Osteoblast (primary cell): ENCODE measurements around the gene KANK2. TPM values are rescaled to one million over a fixed set of nuclear protein-coding genes. Genes with fewer than 3 reads are reported as not detected.
"Not testable (repeated sequence)": the region's sequence is repeated elsewhere in the genome, so short reads cannot be mapped to it uniquely, and the experiment has no call there.

Experiments
- DNase-seq: peaks from one replicate; pipeline ENCODE4 v3.0.0; 2011; ENCODE audit warnings: low spot score, mixed read lengths; ENCODE audit not compliant: insufficient read length; ENCODE audit errors: missing footprints
- H2AFZ ChIP-seq: 2 replicates; pipeline ENCODE4 v1.6.0; 2011; ENCODE audit warnings: mild to moderate bottlenecking, low read length
- H3K27ac ChIP-seq: 2 replicates; pipeline ENCODE4 v1.5.1; 2011; ENCODE audit warnings: mild to moderate bottlenecking, low read depth, low read length, moderate library complexity
- H3K27me3 ChIP-seq: 2 replicates; pipeline ENCODE4 v1.6.0; 2012; ENCODE audit warnings: mild to moderate bottlenecking, control low read depth, inconsistent platforms, low read length, moderate library complexity; ENCODE audit not compliant: insufficient read depth
- H3K36me3 ChIP-seq: 2 replicates; pipeline ENCODE4 v1.5.1; 2011; ENCODE audit warnings: mild to moderate bottlenecking, low read length, control low read depth, moderate library complexity; ENCODE audit not compliant: insufficient read depth
- H3K4me1 ChIP-seq: 2 replicates; pipeline ENCODE4 v1.5.1; 2011; ENCODE audit warnings: mild to moderate bottlenecking, low read length, control low read depth, moderate library complexity; ENCODE audit not compliant: insufficient read depth
- H3K4me2 ChIP-seq: 2 replicates; pipeline ENCODE4 v1.6.0; 2011; ENCODE audit warnings: mild to moderate bottlenecking, low read length; ENCODE audit not compliant: insufficient read depth
- H3K4me3 ChIP-seq: fragments of 200-600 bp; sonication (generic); 3 replicates; pipeline ENCODE4 v1.5.1; 2012; ENCODE audit warnings: mild to moderate bottlenecking, low read length, inconsistent platforms; ENCODE audit not compliant: insufficient read depth
- H3K79me2 ChIP-seq: 2 replicates; pipeline ENCODE4 v1.6.0; 2012; ENCODE audit warnings: mild to moderate bottlenecking, low read length, control low read depth, inconsistent platforms; ENCODE audit not compliant: insufficient read depth
- H3K9me3 ChIP-seq: 2 replicates; pipeline ENCODE4 v1.5.1; 2011; ENCODE audit warnings: low read depth, low read length, control low read depth
- H4K20me1 ChIP-seq: 2 replicates; pipeline ENCODE4 v1.6.0; 2012; ENCODE audit warnings: mild to moderate bottlenecking, low read length, control low read depth; ENCODE audit not compliant: insufficient read depth
- total RNA-seq: library from RNA; depleted of rRNA; stranded (reverse); fragments of >200 nt; gene quantifications from 2 replicates; pipeline ENCODE4 v1.2.3, GENCODE V29; 2012
- TF ChIP-seq, protein P1 (sequence below): IDR thresholded peaks from 2 replicates; pipeline ENCODE4 v1.5.1; 2011; ENCODE audit warnings: mild to moderate bottlenecking, low read depth, low read length, moderate library complexity; ENCODE audit errors: extremely low read depth

Gene KANK2
- total RNA-seq, 1 donor = 295 TPM

DNA sequence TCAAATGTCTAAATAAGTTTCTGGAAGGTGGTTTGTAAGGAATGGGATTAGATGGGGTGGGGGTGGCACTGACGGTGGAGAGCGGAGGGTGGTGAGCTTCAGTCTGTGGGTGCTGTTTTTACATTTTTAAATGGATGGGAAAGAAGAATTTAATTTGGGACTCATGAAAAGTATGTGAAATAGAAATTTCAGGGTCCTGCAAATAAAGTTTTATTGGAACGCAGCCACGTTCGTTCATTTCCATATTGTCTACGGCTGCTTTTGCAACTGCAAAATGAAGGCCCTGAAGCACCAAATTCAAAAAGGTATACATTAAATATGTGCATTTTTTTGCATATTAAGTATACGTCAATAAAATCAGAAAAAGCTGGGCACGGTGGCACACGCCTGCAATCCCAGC lies 9.9 kb downstream of the KANK2 start:
- Histone ChIP-seq H3K4me2 (no peak overlapping the region), H4K20me1 (peaks cover 12% of the 10 kb centered on the region), H3K36me3 (peaks cover 74% of the 10 kb centered on the region), H3K27me3 (no peaks in the 10 kb centered on the region), H2AFZ (no peak overlapping the region), H3K79me2 (peaks cover 81% of the 10 kb centered on the region), H3K4me1 (peaks cover 14% of the 10 kb centered on the region), H3K27ac (no peak overlapping the region), H3K4me3 (no peak overlapping the region), H3K9me3 (no peaks in the 10 kb centered on the region)
- peak; percentile 62 for DNase-seq
- TF ChIP-seq, protein P1, sequence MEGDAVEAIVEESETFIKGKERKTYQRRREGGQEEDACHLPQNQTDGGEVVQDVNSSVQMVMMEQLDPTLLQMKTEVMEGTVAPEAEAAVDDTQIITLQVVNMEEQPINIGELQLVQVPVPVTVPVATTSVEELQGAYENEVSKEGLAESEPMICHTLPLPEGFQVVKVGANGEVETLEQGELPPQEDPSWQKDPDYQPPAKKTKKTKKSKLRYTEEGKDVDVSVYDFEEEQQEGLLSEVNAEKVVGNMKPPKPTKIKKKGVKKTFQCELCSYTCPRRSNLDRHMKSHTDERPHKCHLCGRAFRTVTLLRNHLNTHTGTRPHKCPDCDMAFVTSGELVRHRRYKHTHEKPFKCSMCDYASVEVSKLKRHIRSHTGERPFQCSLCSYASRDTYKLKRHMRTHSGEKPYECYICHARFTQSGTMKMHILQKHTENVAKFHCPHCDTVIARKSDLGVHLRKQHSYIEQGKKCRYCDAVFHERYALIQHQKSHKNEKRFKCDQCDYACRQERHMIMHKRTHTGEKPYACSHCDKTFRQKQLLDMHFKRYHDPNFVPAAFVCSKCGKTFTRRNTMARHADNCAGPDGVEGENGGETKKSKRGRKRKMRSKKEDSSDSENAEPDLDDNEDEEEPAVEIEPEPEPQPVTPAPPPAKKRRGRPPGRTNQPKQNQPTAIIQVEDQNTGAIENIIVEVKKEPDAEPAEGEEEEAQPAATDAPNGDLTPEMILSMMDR = no peak

DNA sequence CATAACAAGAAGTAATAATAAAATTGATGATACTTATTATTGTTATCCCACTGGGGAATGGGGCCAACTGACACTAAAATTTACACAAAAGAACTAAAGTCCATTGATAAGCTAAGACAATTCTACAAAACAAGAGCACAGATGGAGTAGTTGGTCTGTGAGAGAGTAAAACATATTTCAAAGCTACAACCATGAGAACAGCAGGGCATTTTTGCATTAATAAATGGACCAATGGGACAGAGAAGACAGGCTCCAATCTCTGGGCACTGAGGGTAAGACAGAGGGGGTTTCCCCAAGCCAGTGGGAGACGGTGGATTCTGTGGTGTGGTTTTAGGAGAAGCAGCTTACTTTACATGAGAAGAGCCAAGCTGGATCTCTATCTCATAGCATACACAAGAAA lies 14.4 kb downstream of the KANK2 start:
- no peaks in the 10 kb centered on the region for H3K27me3 ChIP-seq
- H3K4me2 ChIP-seq = no peak overlapping the region
- H3K4me3 ChIP-seq = no peak overlapping the region
- H3K27ac ChIP-seq = no peak overlapping the region
- TF ChIP-seq, protein P1 = no peak
- no peaks in the 10 kb centered on the region for H3K9me3 ChIP-seq
- H3K36me3 ChIP-seq = peaks cover 54% of the 10 kb centered on the region
- H4K20me1 ChIP-seq = no peaks in the 10 kb centered on the region
- DNase-seq = no peak
- H2AFZ ChIP-seq = no peak overlapping the region
- peaks cover 16% of the 10 kb centered on the region for H3K4me1 ChIP-seq
- peaks cover 71% of the 10 kb centered on the region for H3K79me2 ChIP-seq

DNA sequence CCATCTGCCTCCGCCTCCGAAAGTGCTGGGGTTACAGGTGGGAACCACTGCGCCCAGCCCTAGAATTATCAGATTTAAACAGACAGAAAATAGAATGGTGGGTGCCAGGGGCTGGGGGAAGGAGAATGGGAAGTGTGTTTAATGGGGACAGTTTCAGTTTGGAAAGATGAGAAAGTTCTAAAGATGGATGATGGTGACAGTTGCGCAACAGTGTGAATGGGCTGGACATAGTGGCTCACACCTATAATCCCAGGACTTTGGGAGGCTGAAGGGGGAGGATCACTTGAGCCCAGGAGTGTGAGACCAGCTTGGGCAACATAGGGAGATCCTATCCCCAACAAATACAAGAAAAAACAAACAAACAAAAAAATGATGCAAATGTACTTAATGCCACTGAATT lies 15.9 kb downstream of the KANK2 start:
- Histone ChIP-seq H3K4me2 (no peak overlapping the region), H3K36me3 (peaks cover 56% of the 10 kb centered on the region), H3K79me2 (peaks cover 57% of the 10 kb centered on the region), H3K4me1 (peaks cover 16% of the 10 kb centered on the region), H3K9me3 (no peaks in the 10 kb centered on the region), H3K27ac (no peak overlapping the region), H3K4me3 (no peak overlapping the region), H4K20me1 (no peaks in the 10 kb centered on the region), H3K27me3 (no peaks in the 10 kb centered on the region), H2AFZ (no peak overlapping the region)
- TF ChIP-seq, protein P1 = no peak
- no peak for DNase-seq

DNA sequence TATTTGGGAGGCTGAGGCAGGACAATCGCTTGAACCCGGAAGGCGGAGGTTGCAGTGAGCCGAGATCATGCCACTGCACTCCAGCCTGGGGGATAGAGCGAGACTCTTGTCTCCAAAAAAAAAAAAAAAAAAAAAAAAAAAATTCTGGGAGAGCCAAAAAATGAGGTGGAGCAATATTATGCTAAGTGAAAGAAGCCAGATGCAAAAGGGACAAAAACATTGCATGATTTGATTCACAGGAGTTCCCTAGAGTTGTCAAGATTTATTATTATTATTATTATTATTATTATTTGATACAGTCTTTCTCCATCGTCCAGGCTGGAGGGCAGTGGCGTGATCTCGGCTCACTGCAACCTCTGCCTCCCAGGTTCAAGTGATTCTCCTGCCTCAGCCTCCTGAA lies 16.4 kb downstream of the KANK2 start:
- Histone ChIP-seq H3K79me2 (peaks cover 55% of the 10 kb centered on the region), H3K4me1 (peaks cover 16% of the 10 kb centered on the region), H3K36me3 (peaks cover 55% of the 10 kb centered on the region)
- not testable (repeated sequence) for H3K27ac ChIP-seq, H3K4me2 ChIP-seq, H3K4me3 ChIP-seq, H3K27me3 ChIP-seq, DNase-seq, H2AFZ ChIP-seq, H3K9me3 ChIP-seq, H4K20me1 ChIP-seq
